DOHH2 (cell line): Measurements from ENCODE around the gene SPP2.

ENCODE experiments used
- EZH2phosphoT487 ChIP-seq: fragments of 200-600 bp; sonication (generic); IDR thresholded peaks from 2 replicates; pipeline ENCODE4 v1.6.1; 2017; ENCODE audit warnings: borderline replicate concordance, mild to moderate bottlenecking, antibody characterized with exemption, low read length, moderate library complexity, mixed read lengths
- TF ChIP-seq, protein P1 (sequence below): fragments of 200-600 bp; sonication (generic); IDR thresholded peaks from one replicate; pipeline ENCODE4 v1.5.1; 2014; ENCODE audit warnings: antibody characterized with exemption, mild to moderate bottlenecking, low read depth, low read length; ENCODE audit not compliant: poor library complexity, severe bottlenecking

DNA sequence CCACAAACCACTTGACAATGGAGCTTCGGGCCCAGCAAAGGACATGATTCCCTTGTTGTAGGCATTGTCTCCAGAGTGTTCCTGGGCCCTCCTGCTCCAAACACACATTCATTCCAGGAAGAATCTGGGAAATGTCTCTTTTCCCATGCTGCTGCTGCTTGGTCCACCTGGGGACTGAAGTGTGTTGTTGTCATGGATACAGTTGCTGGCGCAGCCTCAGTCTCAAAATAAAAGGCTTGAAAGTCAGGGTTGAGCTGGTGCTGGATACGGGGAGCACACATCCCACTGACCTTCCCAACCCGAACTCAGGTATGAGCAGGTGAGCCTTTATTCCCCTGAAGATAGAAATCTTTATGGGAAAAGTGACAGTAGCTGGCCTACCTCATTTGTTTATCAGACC, 30.6 kb upstream of the SPP2 start:
- TF ChIP-seq, protein P1, sequence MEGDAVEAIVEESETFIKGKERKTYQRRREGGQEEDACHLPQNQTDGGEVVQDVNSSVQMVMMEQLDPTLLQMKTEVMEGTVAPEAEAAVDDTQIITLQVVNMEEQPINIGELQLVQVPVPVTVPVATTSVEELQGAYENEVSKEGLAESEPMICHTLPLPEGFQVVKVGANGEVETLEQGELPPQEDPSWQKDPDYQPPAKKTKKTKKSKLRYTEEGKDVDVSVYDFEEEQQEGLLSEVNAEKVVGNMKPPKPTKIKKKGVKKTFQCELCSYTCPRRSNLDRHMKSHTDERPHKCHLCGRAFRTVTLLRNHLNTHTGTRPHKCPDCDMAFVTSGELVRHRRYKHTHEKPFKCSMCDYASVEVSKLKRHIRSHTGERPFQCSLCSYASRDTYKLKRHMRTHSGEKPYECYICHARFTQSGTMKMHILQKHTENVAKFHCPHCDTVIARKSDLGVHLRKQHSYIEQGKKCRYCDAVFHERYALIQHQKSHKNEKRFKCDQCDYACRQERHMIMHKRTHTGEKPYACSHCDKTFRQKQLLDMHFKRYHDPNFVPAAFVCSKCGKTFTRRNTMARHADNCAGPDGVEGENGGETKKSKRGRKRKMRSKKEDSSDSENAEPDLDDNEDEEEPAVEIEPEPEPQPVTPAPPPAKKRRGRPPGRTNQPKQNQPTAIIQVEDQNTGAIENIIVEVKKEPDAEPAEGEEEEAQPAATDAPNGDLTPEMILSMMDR: no peak
- TF ChIP-seq EZH2phosphoT487: no peak
